Mesenchymal stem cell (in vitro differentiated cells and primary cell): Measurements from ENCODE around the gene LDLRAP1.

Experiments used
- DNase-seq: peaks from one replicate; pipeline ENCODE4 v3.0.0-alpha.2; 2013
- H2AFZ ChIP-seq: one replicate; pipeline ENCODE4 v1.6.1; 2013; ENCODE audit warnings: low read depth, mild to moderate bottlenecking, control low read depth, inconsistent platforms, low read length, moderate library complexity
- H2AK5ac ChIP-seq: 2 replicates; pipeline ENCODE4 v1.6.1; 2013; ENCODE audit warnings: low read length, moderate library complexity, mild to moderate bottlenecking, inconsistent platforms; ENCODE audit not compliant: severe bottlenecking
- H2BK120ac ChIP-seq: one replicate; pipeline ENCODE4 v1.6.1; 2013; ENCODE audit warnings: low read depth, mild to moderate bottlenecking, inconsistent platforms, low read length, moderate library complexity
- H2BK12ac ChIP-seq, 2 experiments: one replicate each; pipeline ENCODE4 v1.6.1; 2013; ENCODE audit warnings: inconsistent platforms in 2 of 2, low read length in 2 of 2, mild to moderate bottlenecking in 2 of 2, moderate library complexity in 2 of 2, control low read depth in 1 of 2
- H2BK15ac ChIP-seq: one replicate; pipeline ENCODE4 v1.6.1; 2013; ENCODE audit warnings: mild to moderate bottlenecking, low read depth, inconsistent platforms; ENCODE audit not compliant: poor library complexity, severe bottlenecking
- H2BK5ac ChIP-seq: 2 replicates; pipeline ENCODE4 v1.6.1; 2013; ENCODE audit warnings: low read depth, mild to moderate bottlenecking, low read length, control low read depth, inconsistent platforms; ENCODE audit not compliant: poor library complexity, severe bottlenecking
- H3K14ac ChIP-seq, 2 experiments: one replicate each; pipeline ENCODE4 v1.6.1; 2013; ENCODE audit warnings: inconsistent platforms in 2 of 2, low read length in 2 of 2, control low read depth in 1 of 2, mild to moderate bottlenecking in 1 of 2, moderate library complexity in 1 of 2
- H3K18ac ChIP-seq, 2 experiments: one replicate each; pipeline ENCODE4 v1.6.1; 2013; ENCODE audit warnings: inconsistent platforms in 2 of 2, low read length in 2 of 2, control low read depth in 1 of 2, low read depth in 1 of 2, mild to moderate bottlenecking in 1 of 2
- H3K23ac ChIP-seq, 2 experiments: one replicate each; pipeline ENCODE4 v1.6.1; 2013; ENCODE audit warnings: inconsistent platforms in 2 of 2, low read length in 2 of 2, mild to moderate bottlenecking in 2 of 2, moderate library complexity in 2 of 2, control low read depth in 1 of 2
- H3K27ac ChIP-seq: 2 replicates; pipeline ENCODE4 v1.5.1; 2013; ENCODE audit warnings: mild to moderate bottlenecking, moderate library complexity, low read length, control low read depth, inconsistent platforms; ENCODE audit not compliant: poor library complexity, severe bottlenecking
- H3K27me3 ChIP-seq, 2 experiments: 2 replicates each; pipeline versions ENCODE4 v1.6.1 to v1.7.0; 2013; ENCODE audit warnings: low read length in 2 of 2, mild to moderate bottlenecking in 2 of 2, moderate library complexity in 2 of 2, control low read depth in 1 of 2, inconsistent platforms in 1 of 2; ENCODE audit not compliant: control insufficient read depth in 1 of 2, insufficient read depth in 1 of 2
- H3K36me3 ChIP-seq, 2 experiments: 2 replicates each; pipeline versions ENCODE4 v1.6.1 to v1.7.0; 2013; ENCODE audit warnings: low read length in 2 of 2, control low read depth in 1 of 2, inconsistent platforms in 1 of 2, low read depth in 1 of 2, mild to moderate bottlenecking in 1 of 2; ENCODE audit not compliant: insufficient read depth in 2 of 2, control insufficient read depth in 1 of 2
- H3K4ac ChIP-seq, 2 experiments: one replicate each; pipeline ENCODE4 v1.6.1; 2013; ENCODE audit warnings: inconsistent platforms in 2 of 2, low read length in 2 of 2, mild to moderate bottlenecking in 2 of 2, moderate library complexity in 2 of 2, control low read depth in 1 of 2, low read depth in 1 of 2
- H3K4me1 ChIP-seq: 2 replicates; pipeline ENCODE4 v1.6.1; 2013; ENCODE audit warnings: low read depth, low read length, control low read depth; ENCODE audit not compliant: control insufficient read depth, insufficient read depth
- H3K4me2 ChIP-seq: 2 replicates; pipeline ENCODE4 v1.6.1; 2013; ENCODE audit warnings: low read length, mild to moderate bottlenecking, inconsistent platforms; ENCODE audit not compliant: poor library complexity, severe bottlenecking
- H3K4me3 ChIP-seq, 2 experiments: 2 replicates each; pipeline versions ENCODE4 v1.5.1 to v1.7.0; 2013; ENCODE audit warnings: low read length in 2 of 2, mild to moderate bottlenecking in 2 of 2, control low read depth in 1 of 2, low read depth in 1 of 2; ENCODE audit not compliant: insufficient read depth in 1 of 2
- H3K79me1 ChIP-seq: replicated peaks from 2 replicates; pipeline ENCODE4 v1.6.1; 2013; ENCODE audit warnings: mild to moderate bottlenecking, control low read depth, low read length, inconsistent platforms; ENCODE audit not compliant: poor library complexity, severe bottlenecking
- H3K9ac ChIP-seq: 2 replicates; pipeline ENCODE4 v1.7.0; 2013; ENCODE audit warnings: mild to moderate bottlenecking, low read length, moderate library complexity
- H3K9me3 ChIP-seq: 2 replicates; pipeline ENCODE4 v1.7.0; 2013; ENCODE audit warnings: mild to moderate bottlenecking, low read length; ENCODE audit not compliant: control insufficient read depth
- H4K8ac ChIP-seq: one replicate; pipeline ENCODE4 v1.6.1; 2013; ENCODE audit warnings: inconsistent platforms, mild to moderate bottlenecking, low read length, moderate library complexity
- H4K91ac ChIP-seq: one replicate; pipeline ENCODE4 v1.6.1; 2013; ENCODE audit warnings: mild to moderate bottlenecking, low read length, inconsistent platforms
- WGBS: methylation state at CpG from one replicate; pipeline ENCODE4 v1.1.7; 2013; ENCODE audit warnings: mixed read lengths; 5-methylcytosine and 5-hydroxymethylcytosine counted together

Gene LDLRAP1

GRCh38 chr1:25611843-25612242, 68.4 kb downstream of the LDLRAP1 start:
- H3K4ac ChIP-seq: no peak overlapping the region
- H3K9me3 ChIP-seq: no peaks in the 10 kb centered on the region
- no peak overlapping the region for H2BK12ac ChIP-seq
- no peaks in the 10 kb centered on the region for H3K36me3 ChIP-seq
- no peak overlapping the region for H3K18ac ChIP-seq
- H2BK15ac ChIP-seq: no peak overlapping the region
- H3K9ac ChIP-seq: no peak overlapping the region
- no peak overlapping the region for H3K27ac ChIP-seq
- no peak for DNase-seq
- no peak overlapping the region for H2BK5ac ChIP-seq
- no peak overlapping the region for H3K23ac ChIP-seq
- no peak overlapping the region for H2AK5ac ChIP-seq
- no peak overlapping the region for H4K8ac ChIP-seq
- no peak overlapping the region for H2AFZ ChIP-seq
- H3K4me2 ChIP-seq: no peak overlapping the region
- no peak overlapping the region for H3K4me3 ChIP-seq
- H3K79me1 ChIP-seq: no peaks in the 10 kb centered on the region
- H2BK120ac ChIP-seq: no peak overlapping the region
- no peak overlapping the region for H3K14ac ChIP-seq
- whole genome bisulfite sequencing: 90% methylated on average over 1 of the region's 1 CpG
- no peak overlapping the region for H4K91ac ChIP-seq
- peaks cover 9% of the 10 kb centered on the region for H3K4me1 ChIP-seq
- H3K27me3 ChIP-seq: peaks cover 21 to 54% of the 10 kb centered on the region in 2 experiments

DNA sequence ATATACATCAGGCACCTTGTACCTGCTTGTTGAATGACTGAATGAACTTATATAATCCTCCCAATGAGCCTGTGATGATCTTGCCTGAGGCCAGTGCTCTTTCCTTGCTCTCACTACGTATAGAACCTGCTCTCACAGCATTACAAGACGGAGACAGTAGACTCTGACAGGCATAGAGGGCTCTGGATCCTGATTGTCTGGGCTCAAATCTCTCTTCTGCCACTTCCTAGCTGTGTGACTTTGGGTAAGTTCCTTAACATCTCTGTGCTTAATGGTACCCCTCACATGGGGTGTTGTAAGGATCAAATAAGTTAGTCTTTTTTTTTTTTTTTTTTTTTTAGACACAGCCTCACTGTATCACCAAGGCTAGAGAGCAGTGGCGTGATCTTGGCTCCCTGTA, 69.0 kb downstream of the LDLRAP1 start:
- H2BK5ac ChIP-seq: no peak overlapping the region
- no peak overlapping the region for H4K8ac ChIP-seq
- H2BK15ac ChIP-seq: no peak overlapping the region
- H3K27me3 ChIP-seq: peaks cover 21 to 49% of the 10 kb centered on the region in 2 experiments
- H3K14ac ChIP-seq: no peak overlapping the region
- no peak overlapping the region for H3K4me3 ChIP-seq
- no peak for DNase-seq
- no peak overlapping the region for H2BK120ac ChIP-seq
- no peak overlapping the region for H3K9ac ChIP-seq
- H3K23ac ChIP-seq: no peak overlapping the region
- no peak overlapping the region for H4K91ac ChIP-seq
- no peak overlapping the region for H3K27ac ChIP-seq
- H3K4me2 ChIP-seq: no peak overlapping the region
- no peaks in the 10 kb centered on the region for H3K36me3 ChIP-seq
- H2BK12ac ChIP-seq: no peak overlapping the region
- no peaks in the 10 kb centered on the region for H3K79me1 ChIP-seq
- H3K9me3 ChIP-seq: no peaks in the 10 kb centered on the region
- H2AK5ac ChIP-seq: no peak overlapping the region
- peaks cover 14% of the 10 kb centered on the region for H3K4me1 ChIP-seq
- no peak overlapping the region for H2AFZ ChIP-seq
- H3K18ac ChIP-seq: no peak overlapping the region
- no peak overlapping the region for H3K4ac ChIP-seq
- WGBS: 74% methylated on average over 3 of the region's 3 CpGs

DNA sequence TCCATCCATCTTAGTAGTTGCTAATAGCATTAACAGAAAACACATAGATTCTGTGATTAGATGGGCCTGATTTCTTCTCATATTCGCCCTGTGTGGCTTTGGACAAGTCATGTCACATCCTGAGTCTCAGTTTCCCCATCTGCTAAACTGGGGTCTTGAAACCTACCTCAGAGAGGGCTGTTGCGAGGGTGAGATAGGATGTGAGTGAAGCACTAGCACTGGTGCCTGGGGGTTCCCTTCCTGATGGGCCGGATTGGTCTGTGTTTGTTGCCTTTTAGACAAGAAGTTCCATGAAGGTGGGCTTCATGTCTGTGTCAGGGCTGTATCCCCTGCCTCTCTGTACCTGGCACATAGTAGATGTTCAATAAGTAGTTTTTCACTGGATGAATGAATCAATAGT, 69.7 kb downstream of the LDLRAP1 start:
- 79% methylated on average over 3 of the region's 3 CpGs for WGBS

DNA sequence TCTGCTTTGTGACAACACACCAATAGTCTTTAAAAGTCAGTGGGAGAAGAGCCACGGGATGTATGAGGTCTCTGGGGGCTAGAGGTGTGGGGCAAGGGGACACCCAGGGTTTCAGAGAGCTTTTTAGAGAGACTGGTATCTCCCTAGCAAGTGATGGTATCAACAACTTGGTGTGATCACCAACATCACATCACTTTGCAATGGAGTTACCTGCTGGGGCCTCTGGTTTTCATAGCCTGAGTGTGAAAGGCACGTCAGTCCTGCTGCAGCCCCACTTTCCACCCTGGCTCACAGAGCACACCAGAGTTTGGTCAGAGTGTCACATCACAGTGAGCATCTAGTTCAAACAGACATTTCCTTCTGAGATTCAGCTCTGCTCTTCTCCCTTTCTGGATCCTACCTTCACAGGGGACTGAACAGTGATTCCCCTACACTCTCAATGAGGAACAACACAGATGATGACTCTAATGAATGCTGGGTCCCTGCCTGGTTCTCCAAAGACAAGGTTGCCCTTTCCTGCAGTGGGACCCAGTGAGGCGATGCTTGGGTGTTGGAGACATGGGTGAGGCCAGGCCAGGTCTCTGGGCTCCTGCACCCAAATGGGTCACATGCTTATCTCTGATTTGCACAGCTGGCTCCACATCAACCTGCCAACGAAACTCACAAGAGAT, 71.2 kb downstream of the LDLRAP1 start:
- Histone ChIP-seq H3K36me3 (no peaks in the 10 kb centered on the region), H3K23ac (no peak overlapping the region), H3K9me3 (no peaks in the 10 kb centered on the region), H3K14ac (no peak overlapping the region), H4K8ac (no peak overlapping the region), H3K4me1 (peaks cover 24% of the 10 kb centered on the region), H3K4ac (no peak overlapping the region), H3K79me1 (no peaks in the 10 kb centered on the region), H2BK120ac (no peak overlapping the region), H3K4me3 (no peak overlapping the region), H3K27ac (no peak overlapping the region), H3K4me2 (no peak overlapping the region), H2BK15ac (no peak overlapping the region), H2BK5ac (no peak overlapping the region), H3K18ac (no peak overlapping the region), H3K27me3 (peaks cover 21 to 66% of the 10 kb centered on the region in 2 experiments), H2AK5ac (no peak overlapping the region), H2BK12ac (no peak overlapping the region), H3K9ac (no peak overlapping the region), H4K91ac (no peak overlapping the region), H2AFZ (no peak overlapping the region)
- DNase-seq: no peak
- WGBS: 63% methylated on average over 3 of the region's 4 CpGs

More for the DNA sequence above, 69.7 kb downstream of the LDLRAP1 start:
- no peak overlapping the region for H3K18ac ChIP-seq
- DNase-seq: no peak
- no peaks in the 10 kb centered on the region for H3K79me1 ChIP-seq
- no peak overlapping the region for H2BK12ac ChIP-seq
- no peak overlapping the region for H3K23ac ChIP-seq
- H3K27me3 ChIP-seq: peaks cover 21 to 54% of the 10 kb centered on the region in 2 experiments
- H2BK120ac ChIP-seq: no peak overlapping the region
- H3K36me3 ChIP-seq: no peaks in the 10 kb centered on the region
- H3K9ac ChIP-seq: no peak overlapping the region
- H4K91ac ChIP-seq: no peak overlapping the region
- no peak overlapping the region for H2BK15ac ChIP-seq
- no peak overlapping the region for H4K8ac ChIP-seq
- H3K4me2 ChIP-seq: no peak overlapping the region
- H2AFZ ChIP-seq: no peak overlapping the region
- H3K4me1 ChIP-seq: peaks cover 21% of the 10 kb centered on the region
- H3K14ac ChIP-seq: no peak overlapping the region
- no peak overlapping the region for H2AK5ac ChIP-seq
- no peak overlapping the region for H3K27ac ChIP-seq
- H2BK5ac ChIP-seq: no peak overlapping the region
- H3K4ac ChIP-seq: no peak overlapping the region
- H3K4me3 ChIP-seq: no peak overlapping the region
- H3K9me3 ChIP-seq: no peaks in the 10 kb centered on the region
